ENCODE results near the gene CHST6. TPM values are rescaled to one million over a fixed set of nuclear protein-coding genes. Genes with fewer than 3 reads are reported as not detected.

CHST6 gene
- total RNA-seq, 6 experiments from 2014 or later = 0.05 TPM; not detected in 4

DNA sequence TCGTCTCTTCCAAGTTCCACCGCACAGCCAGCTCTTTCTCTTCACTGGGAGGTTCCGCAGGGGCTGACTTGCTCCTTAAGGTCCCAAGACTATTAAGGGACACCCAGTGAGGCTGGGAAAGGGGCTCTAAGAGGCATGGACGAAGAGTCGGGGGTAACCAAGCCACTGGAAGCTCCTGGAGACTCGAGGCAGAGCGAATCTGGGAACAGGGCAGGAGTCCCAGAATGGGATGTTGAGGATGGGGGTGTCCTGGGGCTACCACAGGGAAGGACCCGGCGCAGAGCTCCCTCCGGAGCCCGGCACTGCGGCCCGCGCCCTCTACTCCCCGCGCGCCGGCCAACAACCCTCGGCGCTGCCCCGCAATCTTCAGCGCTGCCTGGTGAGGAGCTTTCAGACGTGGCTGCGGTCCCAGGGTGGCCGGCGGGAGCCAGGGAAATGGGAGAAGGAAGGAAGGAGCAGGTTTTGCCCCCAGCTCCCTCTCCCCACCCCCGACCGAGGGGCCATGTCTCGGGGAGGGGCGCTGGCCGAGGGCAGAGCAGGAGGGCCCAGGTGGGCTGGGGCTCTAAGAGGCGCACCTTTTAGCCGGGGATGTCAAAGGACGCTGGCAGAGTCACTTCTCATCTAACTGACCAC is 40.1 kb upstream of the CHST6 start:
- no peaks in the 10 kb centered on the region for H3K4me1 Mint-ChIP-seq (ENCODE audit: low read depth)
- no peak overlapping the region for H3K27ac Mint-ChIP-seq
- DNase-seq = no peak
- peaks cover 13% of the 10 kb centered on the region for H3K27me3 Mint-ChIP-seq (ENCODE audit: insufficient read depth)
- TF ChIP-seq, protein P1, sequence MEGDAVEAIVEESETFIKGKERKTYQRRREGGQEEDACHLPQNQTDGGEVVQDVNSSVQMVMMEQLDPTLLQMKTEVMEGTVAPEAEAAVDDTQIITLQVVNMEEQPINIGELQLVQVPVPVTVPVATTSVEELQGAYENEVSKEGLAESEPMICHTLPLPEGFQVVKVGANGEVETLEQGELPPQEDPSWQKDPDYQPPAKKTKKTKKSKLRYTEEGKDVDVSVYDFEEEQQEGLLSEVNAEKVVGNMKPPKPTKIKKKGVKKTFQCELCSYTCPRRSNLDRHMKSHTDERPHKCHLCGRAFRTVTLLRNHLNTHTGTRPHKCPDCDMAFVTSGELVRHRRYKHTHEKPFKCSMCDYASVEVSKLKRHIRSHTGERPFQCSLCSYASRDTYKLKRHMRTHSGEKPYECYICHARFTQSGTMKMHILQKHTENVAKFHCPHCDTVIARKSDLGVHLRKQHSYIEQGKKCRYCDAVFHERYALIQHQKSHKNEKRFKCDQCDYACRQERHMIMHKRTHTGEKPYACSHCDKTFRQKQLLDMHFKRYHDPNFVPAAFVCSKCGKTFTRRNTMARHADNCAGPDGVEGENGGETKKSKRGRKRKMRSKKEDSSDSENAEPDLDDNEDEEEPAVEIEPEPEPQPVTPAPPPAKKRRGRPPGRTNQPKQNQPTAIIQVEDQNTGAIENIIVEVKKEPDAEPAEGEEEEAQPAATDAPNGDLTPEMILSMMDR (IDR thresholded peaks at IDR 0.05) = no peak
- H3K36me3 Mint-ChIP-seq (ENCODE audit: low read depth) = no peaks in the 10 kb centered on the region
- H3K9me3 Mint-ChIP-seq = no peaks in the 10 kb centered on the region
- no peak overlapping the region for H3K4me3 Mint-ChIP-seq

DNA sequence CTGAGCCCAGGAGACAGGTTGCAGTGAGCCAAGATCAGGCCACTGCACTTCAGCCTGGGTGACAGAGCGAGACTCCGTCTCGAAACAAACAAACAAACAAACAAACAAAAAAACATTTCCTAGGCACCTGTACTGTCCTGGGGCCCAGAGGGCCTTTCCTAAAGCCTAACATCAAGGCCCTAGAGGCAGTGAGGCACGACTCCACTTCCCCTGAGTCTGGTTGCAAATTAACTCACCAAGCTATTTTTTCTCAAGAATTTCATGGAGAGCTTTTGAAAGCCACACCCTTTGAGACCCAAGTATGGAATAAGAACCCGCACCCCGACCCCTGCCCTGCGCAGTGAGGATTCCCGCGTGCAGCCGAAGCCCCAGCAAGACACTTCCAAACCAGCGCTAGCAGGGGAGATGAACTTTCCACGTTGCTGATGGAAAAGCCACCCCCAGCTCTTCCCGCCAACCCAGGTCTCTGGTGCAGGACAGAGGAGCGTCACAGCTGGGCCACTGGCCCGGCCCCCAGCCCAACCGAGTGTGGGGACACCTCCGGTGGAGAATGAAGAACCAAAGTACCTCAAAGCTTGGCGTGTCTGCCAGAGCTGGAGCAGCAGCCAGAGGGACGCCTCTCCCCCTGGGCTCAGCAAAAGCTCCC is 39.4 kb upstream of the CHST6 start:
- no peak for DNase-seq
- Mint-ChIP-seq H3K4me3 (no peak overlapping the region), H3K27ac (no peak overlapping the region), H3K9me3 (no peaks in the 10 kb centered on the region), H3K36me3 (ENCODE audit: low read depth) (no peaks in the 10 kb centered on the region), H3K27me3 (ENCODE audit: insufficient read depth) (peaks cover 13% of the 10 kb centered on the region), H3K4me1 (ENCODE audit: low read depth) (no peaks in the 10 kb centered on the region)
- TF ChIP-seq, protein P1 (IDR thresholded peaks at IDR 0.05) = no peak

DNA sequence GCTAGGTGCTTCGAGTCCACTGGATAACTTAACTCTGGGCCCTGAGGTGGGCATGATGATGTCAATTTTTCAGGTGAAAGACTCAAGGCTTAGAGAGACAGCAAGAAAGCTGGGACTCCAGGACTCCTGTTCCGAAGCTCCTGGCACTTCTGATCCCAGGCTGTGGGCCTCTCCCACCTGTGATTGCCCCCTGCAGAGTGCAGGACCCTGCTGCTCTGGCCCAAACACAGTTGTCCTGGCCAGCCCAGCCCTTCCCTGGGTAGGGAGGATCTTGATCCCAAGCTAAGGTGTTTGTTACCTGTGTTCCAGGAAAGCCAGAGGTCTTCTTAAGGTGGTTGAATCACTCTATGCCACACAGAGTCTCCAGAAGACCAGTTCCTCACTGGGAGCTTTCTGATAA is 37.5 kb upstream of the CHST6 start:
- Mint-ChIP-seq H3K36me3 (ENCODE audit: low read depth) (no peaks in the 10 kb centered on the region), H3K27ac (no peak overlapping the region), H3K9me3 (no peaks in the 10 kb centered on the region), H3K4me1 (ENCODE audit: low read depth) (no peaks in the 10 kb centered on the region), H3K27me3 (ENCODE audit: insufficient read depth) (peaks cover 13% of the 10 kb centered on the region), H3K4me3 (no peak overlapping the region)
- TF ChIP-seq, protein P1 (IDR thresholded peaks at IDR 0.05) = no peak
- no peak for DNase-seq

DNA sequence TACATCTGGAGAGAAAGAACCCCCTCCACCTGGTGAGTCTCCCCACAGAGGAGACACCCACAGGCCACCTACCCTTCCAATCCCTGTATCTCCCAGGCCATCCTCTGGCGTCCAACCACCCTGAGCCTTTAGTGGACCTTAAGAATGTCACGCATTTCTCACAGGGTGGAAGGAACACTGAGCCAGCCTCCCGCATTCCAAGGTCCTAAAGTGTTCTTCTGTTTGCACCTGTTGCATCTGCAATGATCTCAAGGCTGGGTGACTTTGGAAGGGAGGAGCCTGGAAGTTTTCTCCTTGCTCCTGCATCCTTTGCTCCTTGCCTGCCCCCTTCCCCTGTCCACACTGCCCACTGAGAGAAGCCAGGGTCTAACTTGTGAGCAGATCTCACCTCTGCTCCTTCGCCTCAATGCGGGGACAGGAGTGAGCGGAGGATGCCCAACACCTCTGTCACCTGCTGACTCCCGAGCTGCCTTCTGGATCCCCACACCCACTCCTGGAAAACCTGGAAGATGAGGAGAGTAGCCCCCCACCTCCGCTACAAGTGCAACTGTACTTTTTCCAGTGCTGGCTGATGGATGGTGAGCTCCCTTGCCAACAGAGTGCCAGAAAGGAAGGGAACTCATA is 37.0 kb upstream of the CHST6 start:
- Mint-ChIP-seq H3K27ac (no peak overlapping the region), H3K27me3 (ENCODE audit: insufficient read depth) (peaks cover 13% of the 10 kb centered on the region), H3K4me3 (no peak overlapping the region), H3K36me3 (ENCODE audit: low read depth) (no peaks in the 10 kb centered on the region), H3K4me1 (ENCODE audit: low read depth) (no peaks in the 10 kb centered on the region), H3K9me3 (no peaks in the 10 kb centered on the region)
- TF ChIP-seq, protein P1 (IDR thresholded peaks at IDR 0.05) = no peak
- DNase-seq = no peak

DNA sequence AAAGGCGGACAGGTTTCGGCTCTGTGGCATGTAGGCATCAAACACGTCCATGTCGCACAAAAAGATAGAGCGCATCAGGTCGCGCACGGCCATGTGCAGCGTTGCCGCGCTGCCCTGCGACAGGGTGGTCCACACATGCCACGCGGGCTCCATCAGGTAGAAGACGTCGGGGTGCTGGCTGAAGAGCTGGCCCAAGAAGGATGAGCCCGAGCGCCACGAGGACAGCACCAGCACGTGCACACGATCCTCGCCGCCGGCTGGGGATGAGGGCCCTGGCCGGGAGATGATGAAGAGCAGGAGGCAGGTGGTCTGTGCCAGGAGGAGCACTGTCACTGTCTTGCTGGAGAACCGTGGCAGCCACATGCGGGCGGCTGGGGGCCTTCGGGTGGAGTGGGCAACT is 34.7 kb upstream of the CHST6 start:
- TF ChIP-seq, protein P1 (IDR thresholded peaks at IDR 0.05) = no peak
- no peaks in the 10 kb centered on the region for H3K9me3 Mint-ChIP-seq
- no peak for DNase-seq

More for the DNA sequence above, 34.7 kb upstream of the CHST6 start:
- H3K36me3 Mint-ChIP-seq (ENCODE audit: low read depth) = no peaks in the 10 kb centered on the region
- H3K4me1 Mint-ChIP-seq (ENCODE audit: low read depth) = no peaks in the 10 kb centered on the region
- no peak overlapping the region for H3K27ac Mint-ChIP-seq
- H3K27me3 Mint-ChIP-seq (ENCODE audit: insufficient read depth) = peaks cover 20% of the 10 kb centered on the region
- H3K4me3 Mint-ChIP-seq = no peak overlapping the region

All from HFFc6 (cell line).